HL-60 (cell line): Measurements from ENCODE around the gene ISG20.

ENCODE experiments used
- DNase-seq, 2 experiments: peaks; one replicate each; pipeline ENCODE4 v3.0.0-alpha.2; 2010 to 2020; ENCODE audit warnings: low read depth in 1 of 2, low spot score in 1 of 2
- H3K27ac ChIP-seq: fragments of 250-450 bp; sonication (Bioruptor Pico); replicated peaks from 2 replicates; pipeline ENCODE4 v1.5.1; 2020; ENCODE audit warnings: mild to moderate bottlenecking, moderate library complexity
- H3K27me3 ChIP-seq: fragments of 250-450 bp; sonication (Bioruptor Pico); 2 replicates; pipeline ENCODE4 v1.5.1; 2021; ENCODE audit warnings: mild to moderate bottlenecking, moderate library complexity; ENCODE audit not compliant: insufficient read depth, poor library complexity, severe bottlenecking
- H3K4me3 ChIP-seq: replicated peaks from 2 replicates; pipeline ENCODE4 v1.5.1; 2011; ENCODE audit warnings: mild to moderate bottlenecking, control low read depth, low read length; ENCODE audit not compliant: insufficient read depth
- GABPA ChIP-seq: IDR thresholded peaks from 2 replicates; pipeline ENCODE4 v1.6.1; 2012; ENCODE audit warnings: low read depth
- POLR2AphosphoS5 ChIP-seq: IDR thresholded peaks from 2 replicates; pipeline ENCODE4 v1.6.1; 2012; ENCODE audit warnings: low read depth
- SPI1 ChIP-seq: IDR thresholded peaks from 2 replicates; pipeline ENCODE4 v1.6.1; 2012; ENCODE audit warnings: low read depth, mild to moderate bottlenecking, borderline replicate concordance
- TF ChIP-seq, protein P1 (sequence below): IDR thresholded peaks from 2 replicates; pipeline ENCODE4 v1.6.1; 2012; ENCODE audit warnings: low read depth; ENCODE audit not compliant: insufficient replicate concordance
- TF ChIP-seq, protein P2 (sequence below): IDR thresholded peaks from one replicate; pipeline ENCODE4 v1.5.1; 2011; ENCODE audit warnings: low read length, control low read depth, inconsistent platforms; ENCODE audit not compliant: insufficient read depth

Gene ISG20

DNA sequence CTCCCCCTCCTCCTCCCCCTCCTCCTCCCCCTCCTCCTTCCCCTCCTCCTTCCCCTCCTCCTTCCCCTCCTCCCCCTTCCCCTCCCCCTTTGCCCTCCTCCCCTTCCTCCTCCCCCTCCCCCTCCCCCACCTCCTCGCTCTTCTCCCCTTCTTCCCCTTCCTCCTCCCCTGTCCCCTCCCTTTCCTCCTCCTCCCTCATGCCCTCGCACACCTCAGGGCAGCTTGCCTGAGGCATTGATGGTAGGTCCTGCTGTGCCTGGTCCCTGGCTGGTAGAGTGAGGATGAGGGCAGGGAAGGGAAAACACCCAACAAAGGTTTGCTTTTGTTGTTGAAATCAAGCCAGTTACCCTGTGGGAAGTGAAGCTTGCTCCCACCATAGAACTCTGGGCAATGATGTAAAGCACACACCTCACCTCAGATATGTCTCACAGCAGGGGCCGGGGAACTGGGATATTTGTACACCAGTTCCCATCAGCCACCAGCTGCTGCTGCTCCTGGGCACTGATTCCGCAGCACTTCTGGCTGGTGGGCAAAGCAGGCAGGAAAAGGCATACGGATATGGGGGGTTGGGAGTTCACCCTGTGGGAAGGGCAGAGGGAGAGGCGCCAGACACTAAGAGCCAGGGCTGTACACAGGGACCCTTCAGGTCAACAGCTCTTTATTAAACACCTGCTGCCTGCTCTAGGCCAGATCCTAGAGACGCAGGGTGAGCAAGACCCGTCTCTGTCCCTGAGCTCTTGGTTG is 13.8 kb downstream of the ISG20 start:
- Histone ChIP-seq H3K4me3 (no peak overlapping the region), H3K27me3 (no peaks in the 10 kb centered on the region), H3K27ac (no peak overlapping the region)
- no peak for DNase-seq
- TF ChIP-seq GABPA (no peak), SPI1 (no peak), POLR2AphosphoS5 (no peak)
- TF ChIP-seq, protein P1, sequence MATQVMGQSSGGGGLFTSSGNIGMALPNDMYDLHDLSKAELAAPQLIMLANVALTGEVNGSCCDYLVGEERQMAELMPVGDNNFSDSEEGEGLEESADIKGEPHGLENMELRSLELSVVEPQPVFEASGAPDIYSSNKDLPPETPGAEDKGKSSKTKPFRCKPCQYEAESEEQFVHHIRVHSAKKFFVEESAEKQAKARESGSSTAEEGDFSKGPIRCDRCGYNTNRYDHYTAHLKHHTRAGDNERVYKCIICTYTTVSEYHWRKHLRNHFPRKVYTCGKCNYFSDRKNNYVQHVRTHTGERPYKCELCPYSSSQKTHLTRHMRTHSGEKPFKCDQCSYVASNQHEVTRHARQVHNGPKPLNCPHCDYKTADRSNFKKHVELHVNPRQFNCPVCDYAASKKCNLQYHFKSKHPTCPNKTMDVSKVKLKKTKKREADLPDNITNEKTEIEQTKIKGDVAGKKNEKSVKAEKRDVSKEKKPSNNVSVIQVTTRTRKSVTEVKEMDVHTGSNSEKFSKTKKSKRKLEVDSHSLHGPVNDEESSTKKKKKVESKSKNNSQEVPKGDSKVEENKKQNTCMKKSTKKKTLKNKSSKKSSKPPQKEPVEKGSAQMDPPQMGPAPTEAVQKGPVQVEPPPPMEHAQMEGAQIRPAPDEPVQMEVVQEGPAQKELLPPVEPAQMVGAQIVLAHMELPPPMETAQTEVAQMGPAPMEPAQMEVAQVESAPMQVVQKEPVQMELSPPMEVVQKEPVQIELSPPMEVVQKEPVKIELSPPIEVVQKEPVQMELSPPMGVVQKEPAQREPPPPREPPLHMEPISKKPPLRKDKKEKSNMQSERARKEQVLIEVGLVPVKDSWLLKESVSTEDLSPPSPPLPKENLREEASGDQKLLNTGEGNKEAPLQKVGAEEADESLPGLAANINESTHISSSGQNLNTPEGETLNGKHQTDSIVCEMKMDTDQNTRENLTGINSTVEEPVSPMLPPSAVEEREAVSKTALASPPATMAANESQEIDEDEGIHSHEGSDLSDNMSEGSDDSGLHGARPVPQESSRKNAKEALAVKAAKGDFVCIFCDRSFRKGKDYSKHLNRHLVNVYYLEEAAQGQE: no peak
- TF ChIP-seq, protein P2, sequence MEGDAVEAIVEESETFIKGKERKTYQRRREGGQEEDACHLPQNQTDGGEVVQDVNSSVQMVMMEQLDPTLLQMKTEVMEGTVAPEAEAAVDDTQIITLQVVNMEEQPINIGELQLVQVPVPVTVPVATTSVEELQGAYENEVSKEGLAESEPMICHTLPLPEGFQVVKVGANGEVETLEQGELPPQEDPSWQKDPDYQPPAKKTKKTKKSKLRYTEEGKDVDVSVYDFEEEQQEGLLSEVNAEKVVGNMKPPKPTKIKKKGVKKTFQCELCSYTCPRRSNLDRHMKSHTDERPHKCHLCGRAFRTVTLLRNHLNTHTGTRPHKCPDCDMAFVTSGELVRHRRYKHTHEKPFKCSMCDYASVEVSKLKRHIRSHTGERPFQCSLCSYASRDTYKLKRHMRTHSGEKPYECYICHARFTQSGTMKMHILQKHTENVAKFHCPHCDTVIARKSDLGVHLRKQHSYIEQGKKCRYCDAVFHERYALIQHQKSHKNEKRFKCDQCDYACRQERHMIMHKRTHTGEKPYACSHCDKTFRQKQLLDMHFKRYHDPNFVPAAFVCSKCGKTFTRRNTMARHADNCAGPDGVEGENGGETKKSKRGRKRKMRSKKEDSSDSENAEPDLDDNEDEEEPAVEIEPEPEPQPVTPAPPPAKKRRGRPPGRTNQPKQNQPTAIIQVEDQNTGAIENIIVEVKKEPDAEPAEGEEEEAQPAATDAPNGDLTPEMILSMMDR: no peak

DNA sequence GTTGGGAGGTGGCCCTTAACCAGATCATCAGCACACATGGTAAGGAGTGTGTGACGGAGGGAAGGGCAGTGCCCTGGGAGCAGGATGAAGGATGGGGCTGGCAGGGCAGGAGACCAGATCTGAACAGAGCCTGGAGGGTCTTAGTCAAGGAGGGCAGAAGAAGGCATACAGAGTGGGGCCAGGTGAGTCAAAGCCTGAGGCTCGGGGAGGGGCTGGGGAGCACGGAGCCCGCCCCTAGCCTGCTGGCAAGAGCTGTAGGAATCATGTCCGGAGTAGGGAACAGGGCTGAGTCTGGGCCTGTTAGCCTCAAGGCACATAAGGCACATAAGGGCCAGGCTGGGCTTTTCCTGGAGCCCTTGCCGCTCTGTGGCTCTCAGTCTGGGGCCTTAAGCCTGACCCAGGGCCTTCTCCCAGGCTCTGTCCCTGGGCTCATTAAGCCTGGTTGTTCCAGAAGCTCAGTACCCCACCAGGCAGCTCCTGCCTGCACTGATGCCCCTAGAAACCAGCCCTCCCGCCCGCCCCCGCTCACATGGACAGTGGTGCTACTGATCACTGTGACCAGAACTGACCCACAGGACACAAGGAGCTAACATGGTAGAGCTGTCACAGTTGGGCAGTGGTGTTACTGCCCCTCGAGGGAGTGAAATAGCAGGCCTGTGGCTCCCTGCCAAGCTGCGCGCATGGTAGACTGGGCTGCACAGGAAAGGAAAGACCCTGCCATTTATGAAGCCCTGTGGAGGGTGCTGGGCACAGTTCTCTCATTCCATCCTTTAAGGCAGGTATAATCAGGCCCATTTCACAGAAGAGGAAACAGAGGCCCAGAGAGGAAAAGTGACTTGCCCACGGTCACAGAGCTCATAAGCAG is 14.6 kb downstream of the ISG20 start:
- no peak for DNase-seq
- Histone ChIP-seq H3K27ac (no peak overlapping the region), H3K27me3 (peaks cover under 1% of the 10 kb centered on the region), H3K4me3 (no peak overlapping the region)
- TF ChIP-seq, protein P1: no peak
- TF ChIP-seq GABPA: no peak
- TF ChIP-seq, protein P2: no peak
- TF ChIP-seq SPI1: no peak
- TF ChIP-seq POLR2AphosphoS5: no peak

DNA sequence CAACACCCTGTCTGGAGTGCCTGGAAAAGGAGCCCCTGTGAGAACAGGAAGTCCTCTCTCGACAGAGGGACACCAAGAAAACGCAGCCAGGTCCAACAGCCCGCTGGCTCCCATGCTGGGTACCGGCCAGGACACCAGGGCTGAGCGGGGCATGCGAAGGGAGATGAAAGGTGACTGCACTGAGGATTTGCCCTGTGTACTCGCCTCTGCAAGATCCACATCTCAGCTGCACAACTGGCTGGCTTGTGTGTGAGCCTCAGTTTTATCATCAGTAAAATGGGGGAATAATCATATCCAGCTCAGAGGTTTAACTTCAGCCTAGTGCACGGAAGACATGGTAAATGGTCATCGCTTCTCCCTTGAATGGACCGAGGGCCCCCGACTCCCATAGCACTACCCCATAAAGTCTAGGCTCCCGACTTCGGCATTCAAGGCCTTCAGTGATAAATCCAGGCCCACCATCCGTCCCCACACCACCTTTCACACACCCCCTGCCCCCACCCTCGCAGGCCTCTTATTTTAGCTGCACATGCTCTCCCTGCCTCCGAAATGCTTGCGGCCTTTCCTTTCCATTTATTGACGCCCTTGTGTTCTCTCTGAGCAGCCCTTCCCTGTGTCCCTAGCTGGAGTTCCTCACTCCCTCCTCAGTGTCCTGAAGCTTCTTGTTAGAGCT is 15.8 kb downstream of the ISG20 start:
- no peak overlapping the region for H3K4me3 ChIP-seq

More for the DNA sequence above, 15.8 kb downstream of the ISG20 start:
- no peak overlapping the region for H3K27ac ChIP-seq
- TF ChIP-seq SPI1: no peak
- TF ChIP-seq, protein P1: no peak
- no peak for TF ChIP-seq POLR2AphosphoS5
- TF ChIP-seq GABPA: no peak
- TF ChIP-seq, protein P2: no peak
- no peak for DNase-seq
- peaks cover 2% of the 10 kb centered on the region for H3K27me3 ChIP-seq
